SH-SY5Y (cell line): ENCODE data around the gene SYT2.

Experiments used
- GATA2 ChIP-seq: IDR thresholded peaks from 2 replicates; pipeline ENCODE4 v1.6.1; 2011; ENCODE audit warnings: mild to moderate bottlenecking, low read depth, low read length
- GATA3 ChIP-seq: IDR thresholded peaks from 2 replicates; pipeline ENCODE4 v1.6.1; 2011; ENCODE audit warnings: low read depth, mild to moderate bottlenecking, low read length, moderate library complexity

GRCh38 chr1:202659541-202659940 lies 50.7 kb downstream of the SYT2 start:
- TF ChIP-seq GATA3 = no peak
- TF ChIP-seq GATA2 = no peak
